Measurements from ENCODE around the gene GOLIM4.

Gene GOLIM4

DNA sequence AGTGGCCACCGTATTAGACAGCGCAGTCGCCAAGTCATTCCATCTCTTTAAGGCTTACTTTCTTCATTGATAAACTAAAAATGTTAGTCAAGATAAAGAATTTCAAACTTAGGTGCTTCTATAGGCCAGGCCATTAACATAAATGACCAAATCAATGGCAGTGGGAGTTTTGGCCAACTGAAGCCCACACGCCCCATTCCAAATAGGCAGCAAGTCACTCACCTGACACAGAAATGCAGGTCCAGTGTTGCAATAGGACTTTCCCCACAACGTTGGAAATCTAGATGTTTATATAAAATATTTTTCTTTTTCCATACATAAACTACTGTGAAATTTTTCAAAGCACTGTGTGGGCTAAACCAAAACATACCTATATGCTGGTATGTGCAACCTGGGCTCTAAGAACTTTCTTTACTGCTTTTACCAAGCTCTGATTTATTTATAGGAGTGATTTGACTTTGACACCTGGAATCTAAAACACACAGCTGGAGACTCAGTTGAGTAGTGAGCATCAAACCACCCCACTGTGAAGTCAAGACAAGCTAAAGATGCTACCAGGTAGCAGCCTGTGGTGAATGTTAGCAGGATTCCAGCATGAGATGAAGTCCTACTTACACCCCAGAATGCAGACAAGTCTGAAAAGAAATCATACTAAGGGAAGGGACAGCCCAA lies 15.1 kb downstream of the GOLIM4 start:
- TF ChIP-seq EP300 (IDR thresholded peaks at IDR 0.05; ENCODE audit: borderline replicate concordance) (no peak), EGR1 (IDR thresholded peaks at IDR 0.05) (no peak), TCF12 (IDR thresholded peaks at IDR 0.05; ENCODE audit: low read depth) (no peak), NFIC (IDR thresholded peaks at IDR 0.05) (no peak), CREB1 (IDR thresholded peaks at IDR 0.05; ENCODE audit: low read depth) (no peak), ZBTB7A (IDR thresholded peaks at IDR 0.05; ENCODE audit: low read depth) (no peak), FOXM1 (IDR thresholded peaks at IDR 0.05; ENCODE audit: borderline replicate concordance, low read depth) (no peak), CEBPB (IDR thresholded peaks at IDR 0.05) (no peak), YY1 (IDR thresholded peaks at IDR 0.05; ENCODE audit: low read depth) (no peak)
- TF ChIP-seq, protein P1, sequence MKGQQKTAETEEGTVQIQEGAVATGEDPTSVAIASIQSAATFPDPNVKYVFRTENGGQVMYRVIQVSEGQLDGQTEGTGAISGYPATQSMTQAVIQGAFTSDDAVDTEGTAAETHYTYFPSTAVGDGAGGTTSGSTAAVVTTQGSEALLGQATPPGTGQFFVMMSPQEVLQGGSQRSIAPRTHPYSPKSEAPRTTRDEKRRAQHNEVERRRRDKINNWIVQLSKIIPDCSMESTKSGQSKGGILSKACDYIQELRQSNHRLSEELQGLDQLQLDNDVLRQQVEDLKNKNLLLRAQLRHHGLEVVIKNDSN (IDR thresholded peaks at IDR 0.05), result no peak

DNA sequence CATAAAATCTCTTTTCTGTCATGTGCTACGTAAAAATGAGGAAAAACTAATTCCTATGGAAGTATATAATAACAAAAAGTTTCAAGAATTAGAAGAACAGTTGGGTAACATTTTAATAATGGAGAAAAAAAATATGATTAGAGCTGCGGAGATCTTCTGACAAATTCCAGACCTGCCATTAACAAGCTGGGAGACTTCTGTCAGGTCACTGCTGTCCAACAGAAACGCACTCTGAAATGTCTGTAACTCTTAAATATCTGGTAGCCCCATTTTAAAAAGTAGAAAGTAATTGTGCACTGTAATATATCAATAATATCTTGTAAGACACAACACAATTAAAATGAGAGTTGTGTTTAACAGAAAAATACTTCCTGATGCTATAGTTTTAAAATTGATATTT lies 15.7 kb downstream of the GOLIM4 start:
- TF ChIP-seq ZBTB7A (IDR thresholded peaks at IDR 0.05; ENCODE audit: low read depth) (no peak), CREB1 (IDR thresholded peaks at IDR 0.05; ENCODE audit: low read depth) (no peak), NFIC (IDR thresholded peaks at IDR 0.05) (no peak), TEAD4 (IDR thresholded peaks at IDR 0.05) (no peak), CEBPB (IDR thresholded peaks at IDR 0.05) (no peak), RAD21 (IDR thresholded peaks at IDR 0.05; ENCODE audit: low read depth) (no peak), TAF1 (IDR thresholded peaks at IDR 0.05; ENCODE audit: low read depth) (no peak), FOXM1 (IDR thresholded peaks at IDR 0.05; ENCODE audit: borderline replicate concordance, low read depth) (no peak), TCF12 (IDR thresholded peaks at IDR 0.05; ENCODE audit: low read depth) (no peak), EP300 (IDR thresholded peaks at IDR 0.05; ENCODE audit: borderline replicate concordance) (no peak), YY1 (IDR thresholded peaks at IDR 0.05; ENCODE audit: low read depth) (no peak), EGR1 (IDR thresholded peaks at IDR 0.05) (no peak)
- TF ChIP-seq, protein P1 (IDR thresholded peaks at IDR 0.05), result no peak
- TF ChIP-seq, protein P2, sequence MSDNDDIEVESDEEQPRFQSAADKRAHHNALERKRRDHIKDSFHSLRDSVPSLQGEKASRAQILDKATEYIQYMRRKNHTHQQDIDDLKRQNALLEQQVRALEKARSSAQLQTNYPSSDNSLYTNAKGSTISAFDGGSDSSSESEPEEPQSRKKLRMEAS (IDR thresholded peaks at IDR 0.05), result no peak

DNA sequence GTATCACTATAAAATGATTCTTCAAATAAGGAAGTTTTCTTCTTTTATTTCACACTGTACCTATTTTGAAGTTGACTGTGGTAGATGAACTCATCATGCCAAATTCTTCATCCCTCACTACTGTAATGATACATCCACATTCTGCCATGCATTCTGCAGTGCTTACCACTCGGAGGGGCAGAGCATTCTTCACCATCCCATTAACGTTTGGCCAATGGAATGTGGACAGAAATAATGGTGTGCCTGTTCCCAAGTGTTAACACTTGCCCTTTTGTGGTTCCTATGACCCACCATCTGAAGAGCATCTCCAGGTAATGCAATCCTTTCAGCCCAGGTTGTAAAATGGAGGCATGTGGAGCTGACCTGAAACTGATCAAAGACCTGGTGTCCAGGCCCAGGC lies 18.6 kb downstream of the GOLIM4 start:
- TF ChIP-seq EGR1 (IDR thresholded peaks at IDR 0.05), result no peak
- TF ChIP-seq TEAD4 (IDR thresholded peaks at IDR 0.05), result no peak
- TF ChIP-seq CREB1 (IDR thresholded peaks at IDR 0.05; ENCODE audit: low read depth), result no peak
- TF ChIP-seq, protein P1 (IDR thresholded peaks at IDR 0.05), result no peak
- TF ChIP-seq, protein P2 (IDR thresholded peaks at IDR 0.05), result no peak
- no peak for TF ChIP-seq TCF12 (IDR thresholded peaks at IDR 0.05; ENCODE audit: low read depth)
- TF ChIP-seq CEBPB (IDR thresholded peaks at IDR 0.05), result no peak

DNA sequence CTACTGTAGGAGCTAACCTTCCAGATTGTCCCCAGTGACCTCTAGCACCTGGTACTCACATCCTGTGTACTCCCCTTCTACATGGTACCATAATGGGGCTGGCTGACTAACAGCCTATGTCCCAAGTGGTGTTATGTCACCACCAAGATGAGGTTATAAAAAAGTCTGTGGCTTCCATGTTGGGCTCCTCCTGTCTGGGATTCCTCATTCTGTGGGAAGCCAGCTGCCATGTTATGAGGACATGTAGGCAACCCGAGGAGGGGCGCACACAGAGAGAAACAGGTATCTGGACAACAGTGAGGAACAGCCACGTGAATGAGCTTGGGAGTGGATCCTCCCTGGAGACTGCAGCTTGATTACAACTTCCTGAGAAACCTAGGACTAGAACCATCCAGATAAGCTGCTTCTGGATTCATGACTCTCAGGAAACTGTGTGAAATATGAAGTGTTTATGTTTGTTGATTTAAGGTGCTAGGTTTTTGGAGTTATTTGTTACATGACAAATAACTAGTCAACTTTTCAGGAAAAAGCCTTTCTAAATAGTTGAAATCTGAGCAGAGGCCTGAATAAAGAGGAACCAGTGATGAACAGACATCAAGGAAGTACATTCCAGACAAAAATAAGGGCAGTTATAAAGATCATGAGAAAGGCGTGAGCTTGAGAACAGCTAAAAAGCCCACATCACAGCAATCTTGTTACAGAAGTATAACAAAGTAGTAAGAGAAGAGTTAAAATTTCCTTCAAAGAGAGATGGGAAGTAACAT lies 21.7 kb downstream of the GOLIM4 start:
- no peak for TF ChIP-seq EGR1 (IDR thresholded peaks at IDR 0.05)
- TF ChIP-seq, protein P3, sequence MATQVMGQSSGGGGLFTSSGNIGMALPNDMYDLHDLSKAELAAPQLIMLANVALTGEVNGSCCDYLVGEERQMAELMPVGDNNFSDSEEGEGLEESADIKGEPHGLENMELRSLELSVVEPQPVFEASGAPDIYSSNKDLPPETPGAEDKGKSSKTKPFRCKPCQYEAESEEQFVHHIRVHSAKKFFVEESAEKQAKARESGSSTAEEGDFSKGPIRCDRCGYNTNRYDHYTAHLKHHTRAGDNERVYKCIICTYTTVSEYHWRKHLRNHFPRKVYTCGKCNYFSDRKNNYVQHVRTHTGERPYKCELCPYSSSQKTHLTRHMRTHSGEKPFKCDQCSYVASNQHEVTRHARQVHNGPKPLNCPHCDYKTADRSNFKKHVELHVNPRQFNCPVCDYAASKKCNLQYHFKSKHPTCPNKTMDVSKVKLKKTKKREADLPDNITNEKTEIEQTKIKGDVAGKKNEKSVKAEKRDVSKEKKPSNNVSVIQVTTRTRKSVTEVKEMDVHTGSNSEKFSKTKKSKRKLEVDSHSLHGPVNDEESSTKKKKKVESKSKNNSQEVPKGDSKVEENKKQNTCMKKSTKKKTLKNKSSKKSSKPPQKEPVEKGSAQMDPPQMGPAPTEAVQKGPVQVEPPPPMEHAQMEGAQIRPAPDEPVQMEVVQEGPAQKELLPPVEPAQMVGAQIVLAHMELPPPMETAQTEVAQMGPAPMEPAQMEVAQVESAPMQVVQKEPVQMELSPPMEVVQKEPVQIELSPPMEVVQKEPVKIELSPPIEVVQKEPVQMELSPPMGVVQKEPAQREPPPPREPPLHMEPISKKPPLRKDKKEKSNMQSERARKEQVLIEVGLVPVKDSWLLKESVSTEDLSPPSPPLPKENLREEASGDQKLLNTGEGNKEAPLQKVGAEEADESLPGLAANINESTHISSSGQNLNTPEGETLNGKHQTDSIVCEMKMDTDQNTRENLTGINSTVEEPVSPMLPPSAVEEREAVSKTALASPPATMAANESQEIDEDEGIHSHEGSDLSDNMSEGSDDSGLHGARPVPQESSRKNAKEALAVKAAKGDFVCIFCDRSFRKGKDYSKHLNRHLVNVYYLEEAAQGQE (IDR thresholded peaks at IDR 0.05; ENCODE audit: low read depth), result no peak
- TF ChIP-seq TEAD4 (IDR thresholded peaks at IDR 0.05), result no peak
- TF ChIP-seq NFIC (IDR thresholded peaks at IDR 0.05), result no peak
- no peak for TF ChIP-seq CEBPB (IDR thresholded peaks at IDR 0.05)
- TF ChIP-seq ZBTB7A (IDR thresholded peaks at IDR 0.05; ENCODE audit: low read depth), result no peak
- TF ChIP-seq TAF1 (IDR thresholded peaks at IDR 0.05; ENCODE audit: low read depth), result no peak
- no peak for TF ChIP-seq RAD21 (IDR thresholded peaks at IDR 0.05; ENCODE audit: low read depth)
- TF ChIP-seq, protein P2 (IDR thresholded peaks at IDR 0.05), result no peak
- no peak for TF ChIP-seq FOXM1 (IDR thresholded peaks at IDR 0.05; ENCODE audit: borderline replicate concordance, low read depth)

DNA sequence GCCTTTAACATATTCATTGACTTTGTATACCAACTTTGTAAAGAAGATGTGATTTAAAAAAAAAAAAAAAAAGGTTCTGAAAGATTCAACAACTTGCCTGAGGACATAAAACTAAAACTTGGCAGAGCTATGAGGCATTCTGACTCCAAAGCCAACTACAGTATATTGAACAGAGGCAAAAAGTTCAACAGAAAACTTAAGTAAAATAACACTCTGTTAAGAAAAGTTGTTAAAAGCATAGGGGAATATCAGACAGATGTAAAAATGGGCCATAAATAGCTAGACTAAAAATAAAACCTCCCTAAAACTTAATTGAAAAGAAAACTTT lies 23.4 kb downstream of the GOLIM4 start:
- TF ChIP-seq YY1 (IDR thresholded peaks at IDR 0.05; ENCODE audit: low read depth) (no peak), FOXM1 (IDR thresholded peaks at IDR 0.05; ENCODE audit: borderline replicate concordance, low read depth) (no peak), EP300 (IDR thresholded peaks at IDR 0.05; ENCODE audit: borderline replicate concordance) (no peak), EGR1 (IDR thresholded peaks at IDR 0.05) (no peak), NFIC (IDR thresholded peaks at IDR 0.05) (no peak), TAF1 (IDR thresholded peaks at IDR 0.05; ENCODE audit: low read depth) (no peak), RAD21 (IDR thresholded peaks at IDR 0.05; ENCODE audit: low read depth) (no peak), CEBPB (IDR thresholded peaks at IDR 0.05) (no peak)
- TF ChIP-seq, protein P3 (IDR thresholded peaks at IDR 0.05; ENCODE audit: low read depth), result no peak

Data from Ishikawa (cell line).